Measurements from ENCODE around the gene ESCO1. TPM values are rescaled to one million over a fixed set of nuclear protein-coding genes. Genes with fewer than 3 reads are reported as not detected.

Gene ESCO1
- total and polyA plus RNA-seq, 2 of the 13 experiments (the other 11 are each of a cell fraction or from before 2014, with no cell fraction given), result 6.3 to 19.4 TPM

- TF ChIP-seq RBM39 (IDR thresholded peaks at IDR 0.05; ENCODE audit: low read depth, low read length, poor library complexity, severe bottlenecking), result peak; percentile 80
- TF ChIP-seq ZFP62 (CRISPR knock-in tag; IDR thresholded peaks at IDR 0.05), result no peak
- no peak for TF ChIP-seq PCBP2 (optimal IDR thresholded peaks at IDR 0.05; ENCODE audit: low read depth, low read length, poor library complexity, severe bottlenecking)
- no peak for TF ChIP-seq ZNF207 (IDR thresholded peaks at IDR 0.05; ENCODE audit: borderline replicate concordance)
- peak; percentile 45 for TF ChIP-seq PHF21A (CRISPR knock-in tag; IDR thresholded peaks at IDR 0.05)
- no peak for TF ChIP-seq KDM1A (CRISPR knock-in tag; IDR thresholded peaks at IDR 0.05)
- TF ChIP-seq HMGXB4 (CRISPR knock-in tag; IDR thresholded peaks at IDR 0.05; ENCODE audit: borderline replicate concordance in 1 of 2, low read depth in 1 of 2), result peak; percentile 96 to 98
- TF ChIP-seq ZBTB42 (CRISPR knock-in tag; IDR thresholded peaks at IDR 0.05), result 0 out of 2 replicates have a peak, but pooled peaks have one; percentile 27
- peak; percentile 87 for TF ChIP-seq SRSF1 (optimal IDR thresholded peaks at IDR 0.05; ENCODE audit: low read depth, low read length)
- 0 out of 2 replicates have a peak, but pooled peaks have one; percentile 51 for TF ChIP-seq SP5 (CRISPR knock-in tag; IDR thresholded peaks at IDR 0.05; ENCODE audit: borderline replicate concordance, low read depth)
- TF ChIP-seq, protein P1, sequence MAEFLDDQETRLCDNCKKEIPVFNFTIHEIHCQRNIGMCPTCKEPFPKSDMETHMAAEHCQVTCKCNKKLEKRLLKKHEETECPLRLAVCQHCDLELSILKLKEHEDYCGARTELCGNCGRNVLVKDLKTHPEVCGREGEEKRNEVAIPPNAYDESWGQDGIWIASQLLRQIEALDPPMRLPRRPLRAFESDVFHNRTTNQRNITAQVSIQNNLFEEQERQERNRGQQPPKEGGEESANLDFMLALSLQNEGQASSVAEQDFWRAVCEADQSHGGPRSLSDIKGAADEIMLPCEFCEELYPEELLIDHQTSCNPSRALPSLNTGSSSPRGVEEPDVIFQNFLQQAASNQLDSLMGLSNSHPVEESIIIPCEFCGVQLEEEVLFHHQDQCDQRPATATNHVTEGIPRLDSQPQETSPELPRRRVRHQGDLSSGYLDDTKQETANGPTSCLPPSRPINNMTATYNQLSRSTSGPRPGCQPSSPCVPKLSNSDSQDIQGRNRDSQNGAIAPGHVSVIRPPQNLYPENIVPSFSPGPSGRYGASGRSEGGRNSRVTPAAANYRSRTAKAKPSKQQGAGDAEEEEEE (CRISPR knock-in tag; IDR thresholded peaks at IDR 0.05; ENCODE audit: borderline replicate concordance), result peak; percentile 80; the same call in 1 of the 2 replicates
- TF ChIP-seq ZNF850 (CRISPR knock-in tag; conservative IDR thresholded peaks at IDR 0.05), result peak; percentile 89; the same call in 1 of the 2 replicates
- TF ChIP-seq FOXO4 (CRISPR knock-in tag; conservative IDR thresholded peaks at IDR 0.05), result 0 out of 2 replicates have a peak, but pooled peaks have one; percentile 84
- no peak for TF ChIP-seq ZNF382 (CRISPR knock-in tag; IDR thresholded peaks at IDR 0.05; ENCODE audit: borderline replicate concordance)
- TF ChIP-seq ZNF562 (CRISPR knock-in tag; IDR thresholded peaks at IDR 0.05; ENCODE audit: borderline replicate concordance), result peak; percentile 63; the same call in 1 of the 2 replicates
- no peak for TF ChIP-seq HNF4G (IDR thresholded peaks at IDR 0.05; ENCODE audit: borderline replicate concordance, low read depth, low read length)
- TF ChIP-seq HNF4G (CRISPR knock-in tag; IDR thresholded peaks at IDR 0.05; ENCODE audit: borderline replicate concordance, low read depth), result 0 out of 2 replicates have a peak, but pooled peaks have one; percentile 25
- TF ChIP-seq ZNF550 (CRISPR knock-in tag; IDR thresholded peaks at IDR 0.05; ENCODE audit: borderline replicate concordance), result 0 out of 2 replicates have a peak, but pooled peaks have one; percentile 41
- TF ChIP-seq ZNF263 (CRISPR knock-in tag; IDR thresholded peaks at IDR 0.05), result peak; percentile 85
- TF ChIP-seq TRIM24 (CRISPR knock-in tag; IDR thresholded peaks at IDR 0.05), result no peak
- TF ChIP-seq MIER2 (CRISPR knock-in tag; IDR thresholded peaks at IDR 0.05), result peak; percentile 81; the same call in 1 of the 2 replicates
- no peak for TF ChIP-seq U2AF2 (IDR thresholded peaks at IDR 0.05; ENCODE audit: low read depth, low read length)
- TF ChIP-seq ZNF772 (CRISPR knock-in tag; IDR thresholded peaks at IDR 0.05), result peak; percentile 99
- no peak for TF ChIP-seq SNRNP70 (IDR thresholded peaks at IDR 0.05; ENCODE audit: low read depth, low read length)
Observed at GRCh38 chr18:21612125-21613039, 11.9 kb upstream of the ESCO1 start, which contains the start of gene SNRPD1 (continued).
